Stimulated activated memory B cell treated with anti-CD40 and anti-IgM and Interleukin-4, amounts not matched to agents 10 μg/mL and 1 μg/mL and 100 μg/mL, for 72 hours (primary cell): Measurements from ENCODE around the gene SPAG6.
A peak's percentile ranks its signal among the peaks of the same experiment; 100 is the strongest.
"Not testable (repeated sequence)": the region's sequence is repeated elsewhere in the genome, so short reads cannot be mapped to it uniquely, and the experiment has no call there.

Experiments
- ATAC-seq: fragments of 150-1000 bp; cut with Tn5 transposase; 2 replicates; pipeline ENCODE4 v1.10.0; 2021
- H3K27ac Mint-ChIP-seq: one replicate; pipeline ENCODE4 v1.8.0; 2022; ENCODE audit warnings: mild to moderate bottlenecking, mixed read lengths
- H3K27me3 Mint-ChIP-seq: one replicate; pipeline ENCODE4 v1.8.0; 2022; ENCODE audit warnings: mixed read lengths
- H3K36me3 Mint-ChIP-seq: one replicate; pipeline ENCODE4 v1.8.0; 2022; ENCODE audit warnings: mixed read lengths
- H3K4me1 Mint-ChIP-seq: one replicate; pipeline ENCODE4 v1.8.0; 2022; ENCODE audit warnings: mixed read lengths
- H3K4me3 Mint-ChIP-seq: one replicate; pipeline ENCODE4 v1.8.0; 2022; ENCODE audit warnings: mild to moderate bottlenecking, moderate library complexity, mixed read lengths
- H3K9me3 Mint-ChIP-seq: one replicate; pipeline ENCODE4 v1.8.0; 2022; ENCODE audit warnings: mixed read lengths

SPAG6 gene

GRCh38 chr10:22369434-22370072 is 24.3 kb downstream of the SPAG6 start:
- H3K4me3 Mint-ChIP-seq, result no peak overlapping the region
- peak; percentile 61 for ATAC-seq
- H3K4me1 Mint-ChIP-seq, result peaks cover 21% of the 10 kb centered on the region
- H3K9me3 Mint-ChIP-seq, result no peaks in the 10 kb centered on the region
- H3K36me3 Mint-ChIP-seq, result no peaks in the 10 kb centered on the region
- H3K27ac Mint-ChIP-seq, result no peak overlapping the region
- H3K27me3 Mint-ChIP-seq, result no peaks in the 10 kb centered on the region

DNA sequence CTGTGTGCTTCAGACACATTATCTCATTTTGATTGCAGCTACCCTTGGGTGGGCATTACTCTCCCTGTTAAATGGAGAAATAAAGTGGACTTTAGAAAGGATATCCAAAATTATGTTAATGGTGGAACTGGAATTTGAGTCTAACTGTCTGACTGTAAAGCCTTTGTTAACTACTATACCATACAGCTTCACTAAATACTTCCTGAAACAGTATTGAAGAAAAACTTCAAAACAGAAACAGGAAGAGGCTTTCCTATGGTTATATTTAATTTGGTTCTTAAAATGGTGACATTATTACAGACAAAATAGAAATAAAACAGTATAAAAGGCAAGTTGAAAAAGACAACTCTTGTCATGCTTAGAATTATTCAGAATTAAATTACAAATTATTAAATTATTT is 25.0 kb downstream of the SPAG6 start:
- H3K27me3 Mint-ChIP-seq, result no peaks in the 10 kb centered on the region
- no peak overlapping the region for H3K4me3 Mint-ChIP-seq
- H3K9me3 Mint-ChIP-seq, result no peaks in the 10 kb centered on the region
- ATAC-seq, result no peak
- no peaks in the 10 kb centered on the region for H3K36me3 Mint-ChIP-seq
- no peak overlapping the region for H3K27ac Mint-ChIP-seq
- peaks cover 24% of the 10 kb centered on the region for H3K4me1 Mint-ChIP-seq

DNA sequence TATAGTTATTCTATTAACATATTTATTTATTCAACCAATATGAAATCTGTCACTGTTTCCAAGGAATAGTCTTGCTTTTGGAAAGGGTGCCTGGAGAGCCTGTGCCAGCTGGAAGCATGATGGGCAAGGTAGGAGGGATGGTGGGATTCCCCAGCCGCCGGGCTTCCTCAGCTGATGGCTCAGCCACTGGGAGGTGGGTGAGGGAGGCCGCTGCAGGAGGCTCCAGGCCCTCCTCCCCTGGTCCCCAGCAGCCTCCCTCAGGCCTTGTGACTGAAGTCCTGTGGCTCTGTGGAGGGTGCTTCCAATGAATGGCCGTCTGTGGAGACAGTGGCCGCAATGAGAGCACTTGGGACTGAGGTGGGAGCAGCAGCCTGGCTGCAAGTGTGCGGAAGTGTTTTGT is 27.0 kb downstream of the SPAG6 start:
- ATAC-seq, result no peak

DNA sequence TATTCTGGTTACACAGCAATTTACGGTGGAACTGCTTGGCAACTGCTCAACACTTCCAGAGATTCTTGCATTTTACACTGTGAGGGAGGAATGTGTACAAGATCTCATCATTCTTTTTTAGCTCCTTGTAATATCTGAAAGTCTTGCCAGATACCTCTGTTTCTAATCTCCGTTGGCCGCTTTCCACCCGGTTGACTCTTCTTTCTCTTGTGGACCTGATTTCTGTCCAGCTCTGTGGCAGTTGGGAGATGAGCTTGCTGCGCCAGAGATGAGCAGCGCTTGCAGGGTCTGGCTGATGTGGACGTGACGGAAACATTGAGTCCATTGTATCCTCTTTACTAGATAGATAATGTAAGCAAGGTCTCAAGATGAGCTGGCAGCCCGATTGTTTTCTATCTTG is 27.6 kb downstream of the SPAG6 start:
- ATAC-seq, result no peak
- Mint-ChIP-seq H3K4me3 (no peak overlapping the region), H3K27ac (no peak overlapping the region), H3K27me3 (no peaks in the 10 kb centered on the region), H3K36me3 (no peaks in the 10 kb centered on the region), H3K9me3 (no peaks in the 10 kb centered on the region), H3K4me1 (peaks cover 16% of the 10 kb centered on the region)

More for the DNA sequence above, 27.0 kb downstream of the SPAG6 start:
- no peaks in the 10 kb centered on the region for H3K27me3 Mint-ChIP-seq
- H3K36me3 Mint-ChIP-seq, result no peaks in the 10 kb centered on the region
- no peaks in the 10 kb centered on the region for H3K9me3 Mint-ChIP-seq
- H3K27ac Mint-ChIP-seq, result no peak overlapping the region
- peaks cover 20% of the 10 kb centered on the region for H3K4me1 Mint-ChIP-seq
- no peak overlapping the region for H3K4me3 Mint-ChIP-seq

DNA sequence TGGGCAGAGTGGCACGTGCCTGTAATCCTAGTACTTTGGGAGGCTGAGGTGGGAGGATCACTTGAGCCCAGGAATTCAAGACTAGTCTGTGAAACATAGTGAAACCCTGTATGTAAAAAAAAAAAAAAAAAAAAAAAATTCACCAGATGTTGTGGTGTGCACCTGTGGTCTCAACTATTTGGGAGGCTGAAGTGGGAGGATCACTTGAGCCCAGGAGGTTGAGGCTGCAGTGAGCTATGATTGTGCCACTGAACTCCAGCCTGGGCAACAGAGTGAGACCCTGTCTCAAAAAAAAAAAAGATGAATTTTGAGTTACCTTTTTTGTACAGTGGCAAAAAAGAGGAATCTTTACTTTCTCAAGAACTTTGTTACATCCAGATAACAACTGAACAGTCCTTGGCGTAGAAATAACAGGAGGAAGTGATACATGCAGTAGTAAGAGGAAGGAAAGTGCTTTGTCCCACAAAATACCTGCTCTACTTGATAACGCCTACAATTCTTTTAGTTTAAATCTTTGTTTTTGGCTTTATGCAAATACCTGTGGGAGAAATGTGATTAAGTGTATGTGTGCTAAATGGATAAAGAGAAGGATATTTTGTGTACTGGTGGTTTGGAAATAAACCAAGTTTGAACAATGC is 29.3 kb downstream of the SPAG6 start:
- Mint-ChIP-seq H3K36me3 (no peaks in the 10 kb centered on the region), H3K27me3 (no peaks in the 10 kb centered on the region), H3K4me3 (no peak overlapping the region), H3K27ac (no peak overlapping the region), H3K4me1 (peaks cover 27% of the 10 kb centered on the region), H3K9me3 (no peaks in the 10 kb centered on the region)
- peak; percentile 41 for ATAC-seq

GRCh38 chr10:22379059-22379458 is 33.8 kb downstream of the SPAG6 start:
- Mint-ChIP-seq H3K4me1 (peaks cover 27% of the 10 kb centered on the region), H3K4me3 (no peak overlapping the region)

DNA sequence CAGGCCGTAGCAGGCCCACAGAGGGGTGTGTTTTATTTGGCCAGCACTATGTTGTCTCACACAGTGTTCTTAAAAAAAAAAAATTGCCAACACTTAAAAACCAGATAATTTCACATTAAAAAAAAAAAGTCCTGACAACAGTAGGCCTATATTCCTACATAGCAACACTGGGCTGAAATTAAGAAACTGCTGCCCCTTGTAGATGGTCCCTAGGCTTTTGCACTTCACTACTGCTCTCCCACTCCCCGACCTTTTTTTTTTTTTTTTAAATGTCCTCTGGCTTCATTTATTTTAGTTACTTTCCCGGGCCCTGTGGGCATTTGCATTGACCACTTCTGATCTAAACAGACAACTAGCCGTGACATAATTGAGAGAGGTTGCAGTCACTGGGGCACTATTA is 36.0 kb downstream of the SPAG6 start:
- Mint-ChIP-seq H3K9me3 (no peaks in the 10 kb centered on the region), H3K4me3 (no peak overlapping the region), H3K4me1 (peaks cover 16% of the 10 kb centered on the region), H3K27ac (no peak overlapping the region), H3K27me3 (peaks cover 8% of the 10 kb centered on the region), H3K36me3 (no peaks in the 10 kb centered on the region)
- ATAC-seq, result no peak

More at GRCh38 chr10:22379059-22379458, 33.8 kb downstream of the SPAG6 start:
- H3K27ac Mint-ChIP-seq, result no peak overlapping the region
- H3K9me3 Mint-ChIP-seq, result no peaks in the 10 kb centered on the region
- H3K27me3 Mint-ChIP-seq, result peaks cover 8% of the 10 kb centered on the region
- ATAC-seq, result peak; percentile 67
- no peaks in the 10 kb centered on the region for H3K36me3 Mint-ChIP-seq

GRCh38 chr10:22386503-22386902 is 41.2 kb downstream of the SPAG6 start:
- no peak overlapping the region for H3K4me3 Mint-ChIP-seq
- H3K27me3 Mint-ChIP-seq, result peaks cover 3% of the 10 kb centered on the region
- H3K9me3 Mint-ChIP-seq, result no peaks in the 10 kb centered on the region
- H3K27ac Mint-ChIP-seq, result no peak overlapping the region
- ATAC-seq, result no peak
- H3K36me3 Mint-ChIP-seq, result no peaks in the 10 kb centered on the region
- no peaks in the 10 kb centered on the region for H3K4me1 Mint-ChIP-seq

DNA sequence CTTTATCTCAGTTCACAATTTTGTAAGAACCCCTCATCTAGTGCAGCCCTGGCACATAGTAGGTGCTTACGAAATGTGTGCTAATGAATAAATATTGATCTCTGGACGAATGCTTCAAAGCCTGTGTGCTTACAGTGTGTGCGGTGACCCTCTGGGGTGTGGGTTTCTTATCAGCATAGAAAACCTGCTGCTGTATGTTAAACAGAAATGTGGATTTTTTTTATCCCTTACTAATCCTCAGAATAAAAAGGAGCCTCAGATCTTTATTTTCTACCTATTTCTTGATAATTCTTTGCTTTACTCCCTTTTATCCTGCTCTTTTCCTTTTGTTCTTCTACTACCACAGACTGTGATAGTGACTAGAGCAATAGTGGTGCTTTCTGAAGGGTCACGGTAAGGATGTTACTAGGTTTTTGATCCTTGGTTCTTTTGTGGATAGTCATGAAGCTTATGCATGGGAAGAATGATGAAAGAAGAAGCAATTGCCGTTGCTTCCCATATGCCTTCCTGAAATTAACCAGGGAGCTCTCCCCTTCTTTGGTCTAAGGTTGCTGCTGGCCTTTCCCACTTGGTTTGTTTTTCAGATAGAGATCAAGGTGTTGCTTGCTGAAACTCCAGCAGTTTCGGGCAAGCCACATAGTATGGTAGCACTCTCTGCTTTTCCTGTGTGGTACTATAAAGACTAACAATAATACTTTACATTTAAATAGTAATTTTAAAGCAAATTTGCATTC is 44.7 kb downstream of the SPAG6 start:
- Mint-ChIP-seq H3K4me1 (no peaks in the 10 kb centered on the region), H3K27me3 (no peaks in the 10 kb centered on the region), H3K9me3 (no peaks in the 10 kb centered on the region), H3K4me3 (no peak overlapping the region), H3K27ac (no peak overlapping the region), H3K36me3 (no peaks in the 10 kb centered on the region)
- no peak for ATAC-seq

DNA sequence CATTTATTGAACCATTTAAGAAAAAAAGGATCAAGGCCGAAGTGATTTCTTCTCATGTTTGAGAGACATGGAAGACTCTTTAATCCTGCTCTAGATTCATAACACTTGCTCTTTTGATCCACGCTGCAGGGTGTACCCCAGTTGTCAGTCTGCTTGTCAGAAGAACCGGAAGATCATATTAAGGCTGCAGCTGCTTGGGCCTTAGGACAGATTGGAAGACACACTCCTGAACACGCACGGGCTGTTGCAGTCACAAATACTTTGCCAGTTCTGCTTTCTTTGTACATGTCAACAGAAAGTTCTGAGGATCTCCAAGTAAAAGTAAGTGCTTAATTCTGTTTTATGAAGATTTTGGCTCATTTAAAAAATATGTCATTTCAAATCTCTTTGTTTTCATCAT is 46.3 kb downstream of the SPAG6 start:
- Mint-ChIP-seq H3K4me3 (no peak overlapping the region), H3K27me3 (no peaks in the 10 kb centered on the region), H3K9me3 (no peaks in the 10 kb centered on the region), H3K36me3 (no peaks in the 10 kb centered on the region), H3K27ac (no peak overlapping the region), H3K4me1 (no peaks in the 10 kb centered on the region)
- no peak for ATAC-seq

- not testable (repeated sequence) for ATAC-seq
Measured at GRCh38 chr10:22396195-22396594, 50.9 kb downstream of the SPAG6 start.

GRCh38 chr10:22406916-22407315 is 61.6 kb downstream of the SPAG6 start:
- not testable (repeated sequence) for H3K27ac Mint-ChIP-seq, H3K4me3 Mint-ChIP-seq, H3K4me1 Mint-ChIP-seq, ATAC-seq, H3K9me3 Mint-ChIP-seq, H3K36me3 Mint-ChIP-seq
- peaks cover 19% of the 10 kb centered on the region for H3K27me3 Mint-ChIP-seq

More at GRCh38 chr10:22396195-22396594, 50.9 kb downstream of the SPAG6 start:
- not testable (repeated sequence) for H3K27ac Mint-ChIP-seq, H3K27me3 Mint-ChIP-seq, H3K36me3 Mint-ChIP-seq, H3K4me1 Mint-ChIP-seq, H3K9me3 Mint-ChIP-seq, H3K4me3 Mint-ChIP-seq

DNA sequence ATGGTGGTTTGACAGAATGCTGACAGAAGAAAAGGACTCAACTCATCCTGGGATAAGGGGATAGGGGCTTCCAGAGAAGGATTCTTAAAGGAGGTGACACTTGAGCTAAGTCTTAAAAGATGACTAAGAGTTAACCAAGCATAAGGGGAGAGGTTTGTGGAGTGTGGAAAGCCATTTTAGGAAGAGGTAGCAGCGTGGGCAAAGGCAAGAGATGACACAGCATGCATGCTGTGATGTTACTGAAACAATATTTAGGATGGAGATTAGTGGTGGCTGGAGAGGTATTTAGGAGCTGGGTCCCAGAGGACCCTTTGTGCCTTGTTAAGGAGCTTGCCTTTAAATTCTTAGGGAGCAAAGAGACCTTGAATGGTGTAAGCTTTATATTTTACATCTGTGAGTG is 65.1 kb downstream of the SPAG6 start:
- no peaks in the 10 kb centered on the region for H3K4me1 Mint-ChIP-seq
- peaks cover 8% of the 10 kb centered on the region for H3K9me3 Mint-ChIP-seq
- H3K27me3 Mint-ChIP-seq, result peaks cover 19% of the 10 kb centered on the region
- no peak overlapping the region for H3K4me3 Mint-ChIP-seq
- H3K27ac Mint-ChIP-seq, result no peak overlapping the region
- no peak for ATAC-seq
- peaks cover 6% of the 10 kb centered on the region for H3K36me3 Mint-ChIP-seq

GRCh38 chr10:22410846-22411245 is 65.5 kb downstream of the SPAG6 start:
- H3K4me3 Mint-ChIP-seq, result no peak overlapping the region
- no peak for ATAC-seq
- H3K4me1 Mint-ChIP-seq, result no peaks in the 10 kb centered on the region
- peaks cover 18% of the 10 kb centered on the region for H3K27me3 Mint-ChIP-seq
- no peak overlapping the region for H3K27ac Mint-ChIP-seq
- H3K9me3 Mint-ChIP-seq, result peaks cover 8% of the 10 kb centered on the region
- peaks cover 6% of the 10 kb centered on the region for H3K36me3 Mint-ChIP-seq

- Mint-ChIP-seq H3K27me3 (peaks cover 9% of the 10 kb centered on the region), H3K4me3 (no peak overlapping the region), H3K9me3 (no peaks in the 10 kb centered on the region), H3K4me1 (no peaks in the 10 kb centered on the region), H3K27ac (no peak overlapping the region), H3K36me3 (no peaks in the 10 kb centered on the region)
- ATAC-seq, result no peak
Measured at GRCh38 chr10:22414146-22414545, 68.8 kb downstream of the SPAG6 start.

DNA sequence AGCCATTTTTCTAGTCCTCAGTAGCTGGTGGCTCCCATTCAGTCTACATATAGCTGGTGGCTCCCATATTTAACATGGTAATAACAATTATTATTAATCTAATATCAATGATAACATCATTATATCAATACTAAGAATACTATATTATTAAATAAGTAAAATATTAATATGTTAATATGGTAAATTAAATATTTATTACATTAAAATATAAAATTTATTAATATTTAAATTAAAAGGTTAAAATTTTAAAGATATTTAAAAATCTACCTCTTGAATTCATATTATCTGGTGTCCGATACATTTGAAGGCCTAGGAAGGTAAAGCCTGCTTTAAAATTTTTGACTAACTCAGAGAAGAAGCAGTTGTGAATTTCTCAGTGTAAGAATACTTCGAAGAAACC is 69.8 kb downstream of the SPAG6 start:
- ATAC-seq, result no peak
- Mint-ChIP-seq H3K9me3 (no peaks in the 10 kb centered on the region), H3K36me3 (no peaks in the 10 kb centered on the region), H3K27ac (no peak overlapping the region), H3K4me1 (no peaks in the 10 kb centered on the region), H3K4me3 (no peak overlapping the region), H3K27me3 (peaks cover 6% of the 10 kb centered on the region)
